ENCODE measurements around the gene S100A16.

Gene S100A16

GRCh38 chr1:153638261-153638660 is 25.3 kb upstream of the S100A16 start:
- DNase-seq (ENCODE audit: extremely low read depth in 1 of 2, low read depth in 1 of 2) = no peak

DNA sequence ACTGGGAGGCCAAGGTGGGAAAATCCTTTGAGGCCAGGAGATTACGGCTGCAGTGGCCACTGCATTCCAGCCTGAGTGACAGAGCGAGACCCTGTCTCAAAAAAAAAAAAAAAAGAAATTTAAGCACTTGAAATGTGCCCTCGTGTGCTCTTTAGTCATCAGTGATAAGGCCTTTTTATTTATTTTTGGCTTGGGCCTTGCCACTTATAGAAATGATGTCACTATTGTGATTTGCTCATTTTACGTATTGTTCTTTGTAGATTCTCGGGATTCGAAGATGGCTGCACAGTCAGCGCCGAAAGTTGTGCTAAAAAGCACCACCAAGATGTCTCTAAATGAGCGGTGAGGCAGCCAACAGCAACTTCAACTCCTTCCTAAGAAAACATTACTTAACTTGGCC is 23.4 kb upstream of the S100A16 start:
- no peak for DNase-seq (ENCODE audit: extremely low read depth in 1 of 2, low read depth in 1 of 2)

DNA sequence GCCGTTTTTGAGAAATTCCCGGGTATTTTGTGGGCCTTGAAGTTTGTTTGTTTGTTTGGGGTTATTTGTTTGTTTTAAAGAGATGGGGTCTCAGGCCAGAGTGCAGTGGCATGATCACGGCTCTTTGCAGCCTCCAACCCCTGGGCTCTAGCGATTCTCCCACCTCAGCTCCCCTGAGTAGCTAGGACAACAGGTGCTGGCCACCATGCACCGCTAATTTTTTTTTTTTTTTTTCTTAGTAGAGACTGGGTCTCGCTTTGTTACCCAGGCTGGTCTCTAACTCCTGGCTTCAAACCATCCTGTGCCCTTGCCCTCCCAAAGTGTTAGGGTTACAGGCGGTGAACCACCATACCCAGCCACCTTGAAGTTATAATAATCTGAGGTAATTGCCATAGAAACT is 22.9 kb upstream of the S100A16 start:
- no peak for DNase-seq (ENCODE audit: extremely low read depth in 1 of 2, low read depth in 1 of 2)

DNA sequence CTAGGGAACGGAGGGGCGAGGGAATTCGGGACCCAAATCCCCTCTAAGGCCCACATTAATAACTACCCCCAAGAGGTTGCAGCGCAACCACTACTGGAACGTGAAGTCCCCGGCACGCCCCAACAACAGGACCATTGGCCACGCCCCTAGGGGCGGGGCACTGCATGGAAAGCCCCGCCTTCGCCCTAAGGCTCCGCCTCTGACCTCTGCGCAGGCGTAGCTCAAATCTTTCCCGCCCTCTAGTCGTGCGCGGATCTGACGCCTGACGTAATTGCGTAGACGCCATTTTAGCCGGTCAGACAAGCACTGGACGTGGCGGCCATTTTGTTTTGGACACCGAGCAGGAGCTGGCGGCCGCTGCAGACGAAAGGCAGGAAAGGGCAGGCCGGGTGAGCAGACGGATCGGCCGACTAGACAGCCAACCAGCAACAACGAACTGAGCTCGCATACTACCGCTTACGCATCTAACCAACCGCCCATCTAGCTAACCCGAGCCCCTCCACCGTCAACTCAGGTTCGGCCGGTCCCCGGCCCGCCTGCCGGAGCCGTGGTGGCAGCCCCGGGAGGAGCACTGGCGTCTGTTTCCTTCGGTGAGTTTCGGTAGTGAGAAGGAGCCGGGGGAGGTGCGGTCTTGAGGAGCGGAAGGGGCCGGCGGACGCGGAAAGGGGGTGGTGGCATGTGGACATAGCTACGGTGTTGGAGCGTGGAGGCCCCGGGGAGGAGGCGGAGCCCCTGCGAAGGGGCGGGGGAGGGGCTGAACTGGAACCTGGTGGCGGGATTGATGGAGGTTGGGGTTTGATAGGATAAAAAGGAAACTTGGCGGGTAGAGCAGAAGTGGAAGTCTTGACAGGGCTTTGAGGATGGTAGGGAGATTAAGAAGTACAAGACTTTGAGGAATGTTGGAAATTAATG is 21.1 kb upstream of the S100A16 start, which contains the start of gene CHTOP:
TSS of gene CHTOP (plus strand) at position 313 of the 912 bp plus-strand sequence. CDS start 2,523 bp downstream, outside the sequence.
- DNase-seq (ENCODE audit: extremely low read depth in 1 of 2, low read depth in 1 of 2) = peak; percentile 92 to 96

DNA sequence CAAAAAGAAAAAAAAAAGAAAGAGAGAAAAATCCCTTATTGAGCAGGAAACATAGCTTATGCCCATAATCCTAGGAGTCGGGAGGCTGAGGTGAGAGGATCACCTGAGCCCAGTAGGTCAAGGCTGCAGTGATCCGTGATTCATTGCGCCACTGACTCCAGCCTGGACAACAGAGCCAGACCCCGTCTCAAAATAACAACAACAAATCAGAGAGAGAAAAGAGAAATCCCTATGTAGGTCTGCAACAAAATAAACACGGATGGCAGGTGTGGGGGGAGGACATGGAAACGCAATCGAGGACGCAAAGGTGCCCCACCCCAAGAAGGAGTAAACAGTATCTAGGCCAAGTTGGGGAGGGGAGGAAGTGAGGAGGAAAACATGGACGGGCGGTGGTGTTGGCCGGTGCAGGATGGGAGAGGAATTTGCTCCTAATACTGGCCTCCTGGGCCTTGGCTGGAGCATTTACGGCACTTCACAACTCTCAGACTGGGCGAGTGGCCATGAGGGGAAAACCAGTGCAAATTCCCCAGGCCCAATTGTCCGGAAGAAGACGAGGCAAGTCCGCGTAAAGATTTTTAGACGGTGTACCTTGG is 20.3 kb upstream of the S100A16 start:
- no peak for DNase-seq (ENCODE audit: extremely low read depth in 1 of 2, low read depth in 1 of 2)

- no peak for DNase-seq (ENCODE audit: extremely low read depth in 1 of 2, low read depth in 1 of 2)
These were observed 18.4 kb upstream of the S100A16 start for GRCh38 chr1:153631047-153632022.

- no peak for DNase-seq (ENCODE audit: extremely low read depth in 1 of 2, low read depth in 1 of 2)
These were observed 17.4 kb upstream of the S100A16 start for GRCh38 chr1:153630384-153630783.

DNA sequence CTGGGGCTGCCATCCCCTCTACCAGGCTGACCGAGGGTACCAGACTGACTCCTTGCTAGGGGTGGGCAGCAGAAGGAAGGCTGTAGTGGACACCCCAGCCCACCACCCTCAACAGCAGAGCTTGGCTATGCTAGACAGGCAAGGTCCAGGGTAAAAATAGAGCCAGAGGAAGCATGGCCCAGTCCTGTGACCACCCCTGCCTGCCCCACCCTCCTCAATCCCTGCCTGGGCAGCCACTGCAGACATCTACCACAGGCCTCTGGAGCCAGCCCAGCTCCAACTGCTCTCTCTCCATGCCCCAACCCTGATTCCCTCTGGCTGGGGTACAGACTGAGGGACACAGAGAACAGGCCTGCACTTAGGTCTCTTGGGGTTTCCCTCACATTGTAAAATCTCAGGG is 17.0 kb upstream of the S100A16 start:
- no peak for DNase-seq (ENCODE audit: extremely low read depth in 1 of 2, low read depth in 1 of 2)

- no peak for DNase-seq (ENCODE audit: extremely low read depth in 1 of 2, low read depth in 1 of 2)
These were observed 16.4 kb upstream of the S100A16 start for GRCh38 chr1:153629343-153629665.

DNA sequence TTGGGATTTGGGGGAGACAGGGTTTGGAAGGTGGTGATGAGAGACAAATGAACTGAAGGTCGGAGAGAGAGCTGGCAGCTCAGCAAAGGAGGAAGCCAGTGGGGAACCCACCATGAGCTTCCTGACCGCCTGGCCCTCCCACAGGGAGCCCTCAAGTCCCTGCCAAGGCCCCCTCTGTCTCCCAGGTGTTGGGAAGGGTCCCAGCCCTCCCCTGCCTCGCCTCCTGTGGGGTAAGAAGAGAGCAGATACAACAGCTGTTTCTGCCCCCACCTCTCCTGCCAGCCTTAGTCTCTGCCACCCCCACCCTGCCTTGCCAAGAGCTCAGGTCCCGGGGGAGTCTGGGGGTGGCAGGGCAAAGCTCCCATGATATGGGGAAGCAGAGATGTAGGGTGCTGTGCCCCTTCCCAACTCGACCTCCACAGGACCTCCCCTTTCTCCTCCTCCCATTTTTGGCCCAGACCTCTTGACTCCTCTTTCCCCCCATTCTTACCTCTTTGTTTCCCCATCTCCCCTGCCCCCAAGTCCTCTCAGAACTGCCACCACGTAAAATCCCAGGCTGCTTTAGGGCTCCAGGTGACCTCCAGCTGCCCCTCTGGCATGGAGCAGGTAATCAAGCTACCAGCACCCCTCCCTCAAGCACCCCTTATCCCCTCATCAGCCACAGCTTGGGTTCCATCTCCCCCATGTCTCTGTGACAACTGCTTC is 15.9 kb upstream of the S100A16 start:
- no peak for DNase-seq (ENCODE audit: extremely low read depth in 1 of 2, low read depth in 1 of 2)

- no peak for DNase-seq (ENCODE audit: extremely low read depth in 1 of 2, low read depth in 1 of 2)
These were observed 15.0 kb upstream of the S100A16 start, which contains the start of gene S100A1 for GRCh38 chr1:153627715-153628626. Gene S100A1 (plus strand): TSS chr1:153628434. CDS start chr1:153630522, 2,088 bp downstream.

DNA sequence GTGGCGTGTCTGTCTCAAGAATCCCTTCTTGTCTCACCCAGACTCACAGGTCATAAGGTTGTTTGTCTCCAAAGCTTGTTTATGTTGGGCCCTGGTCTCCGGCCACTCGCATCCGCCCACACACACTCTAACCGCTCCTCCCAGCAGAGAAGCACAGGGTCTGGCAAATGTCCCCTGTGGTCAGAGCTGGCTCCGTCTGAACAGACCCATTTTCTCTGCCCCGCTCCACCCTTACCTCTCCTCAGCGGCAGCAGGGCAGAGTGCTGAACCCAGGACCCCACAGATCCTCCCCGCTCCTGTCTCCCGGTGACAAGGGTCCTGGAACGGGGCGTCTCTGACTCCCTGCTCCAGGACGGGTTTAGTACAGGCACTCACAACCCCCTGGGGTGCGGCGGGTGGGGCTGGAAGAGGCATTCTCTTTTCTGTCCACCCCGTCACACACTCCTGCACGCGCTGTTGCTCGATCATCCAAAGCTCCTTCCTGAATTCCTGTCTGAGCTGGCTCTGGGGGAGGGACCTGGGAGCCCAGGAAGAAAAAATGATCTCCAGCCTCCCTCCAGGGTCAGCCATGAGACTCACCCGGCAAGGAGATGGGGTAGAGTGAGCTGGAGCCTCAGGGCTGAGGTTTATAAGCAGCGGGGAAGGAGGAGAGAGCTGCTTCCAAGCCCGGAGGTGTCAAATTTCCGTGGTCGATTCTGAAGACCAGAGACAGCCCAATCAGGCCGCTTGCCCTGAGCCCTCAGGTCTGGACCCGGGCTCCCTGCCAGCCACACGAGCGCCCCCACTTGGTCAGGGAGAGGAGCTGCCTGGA is 14.2 kb upstream of the S100A16 start, which contains the start of gene S100A13:
TSS of gene S100A13 (minus strand) at position 602 of the 811 bp plus-strand sequence. CDS start 1,033 bp downstream, outside the sequence.
- DNase-seq (ENCODE audit: extremely low read depth in 1 of 2, low read depth in 1 of 2) = no peak

GRCh38 chr1:153626477-153626903 is 13.6 kb upstream of the S100A16 start:
- no peak for DNase-seq (ENCODE audit: extremely low read depth in 1 of 2, low read depth in 1 of 2)

- DNase-seq (ENCODE audit: extremely low read depth in 1 of 2, low read depth in 1 of 2) = no peak
These were observed 12.2 kb upstream of the S100A16 start for GRCh38 chr1:153624965-153625611.

- DNase-seq (ENCODE audit: extremely low read depth in 1 of 2, low read depth in 1 of 2) = no peak
These were observed 10.2 kb upstream of the S100A16 start for GRCh38 chr1:153623101-153623500.

- no peak for DNase-seq (ENCODE audit: extremely low read depth in 1 of 2, low read depth in 1 of 2)
These were observed 6.2 kb upstream of the S100A16 start for GRCh38 chr1:153619171-153619570.

DNA sequence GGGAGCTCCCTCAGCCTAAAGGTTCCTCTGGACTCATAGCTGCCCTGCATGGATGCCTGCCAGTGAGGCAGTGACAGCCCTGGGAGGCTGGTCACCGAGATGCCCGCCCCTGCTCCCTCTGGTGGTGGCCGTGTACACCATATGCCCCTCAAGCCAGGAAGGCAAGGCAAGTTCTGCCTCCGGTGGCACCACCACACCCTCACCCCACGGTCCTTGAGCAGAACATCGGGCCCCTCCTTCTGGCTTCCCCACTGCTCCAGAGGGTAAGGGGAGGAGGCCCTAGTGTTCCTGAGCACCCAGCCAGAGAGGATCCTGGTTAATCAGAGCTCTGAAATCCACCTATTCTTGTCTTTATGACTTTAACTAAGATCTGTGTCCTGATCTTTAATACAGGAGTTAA is 4.7 kb upstream of the S100A16 start:
- DNase-seq (ENCODE audit: extremely low read depth in 1 of 2, low read depth in 1 of 2) = peak in 1 of 2 donors; percentile 63

DNA sequence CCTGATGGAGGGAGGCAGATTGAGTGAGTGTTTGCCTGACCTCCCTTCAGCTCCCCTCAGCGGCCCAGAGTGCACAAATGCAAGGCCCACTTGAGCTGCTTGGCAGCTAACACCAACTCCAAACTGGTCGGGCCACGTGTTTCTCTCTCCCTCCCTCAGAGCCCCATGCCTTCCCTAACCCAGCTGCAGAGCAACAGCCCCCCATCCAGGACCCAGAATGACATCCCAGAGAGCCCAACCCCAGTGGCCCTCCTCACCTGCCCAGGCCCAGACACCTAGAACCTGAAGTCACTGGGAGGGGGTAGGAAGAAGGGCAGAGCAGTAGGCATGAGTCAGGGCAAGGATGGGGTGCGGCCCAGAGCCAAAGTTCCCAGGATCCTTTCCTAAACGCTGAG is 4.0 kb upstream of the S100A16 start:
- DNase-seq (ENCODE audit: extremely low read depth in 1 of 2, low read depth in 1 of 2) = no peak

All from stimulated activated CD8-positive, alpha-beta memory T cell treated with anti-CD3 and anti-CD28 coated beads, Interleukin-7, amount 100 ng/mL, for 48 hours (primary cell).